DOHH2 (cell line): Measurements from ENCODE around the gene PDGFB.

Experiments used
- EZH2phosphoT487 ChIP-seq: fragments of 200-600 bp; sonication (generic); IDR thresholded peaks from 2 replicates; pipeline ENCODE4 v1.6.1; 2017; ENCODE audit warnings: borderline replicate concordance, mild to moderate bottlenecking, antibody characterized with exemption, low read length, moderate library complexity, mixed read lengths
- TF ChIP-seq, protein P1 (sequence below): fragments of 200-600 bp; sonication (generic); IDR thresholded peaks from one replicate; pipeline ENCODE4 v1.5.1; 2014; ENCODE audit warnings: antibody characterized with exemption, mild to moderate bottlenecking, low read depth, low read length; ENCODE audit not compliant: poor library complexity, severe bottlenecking

DNA sequence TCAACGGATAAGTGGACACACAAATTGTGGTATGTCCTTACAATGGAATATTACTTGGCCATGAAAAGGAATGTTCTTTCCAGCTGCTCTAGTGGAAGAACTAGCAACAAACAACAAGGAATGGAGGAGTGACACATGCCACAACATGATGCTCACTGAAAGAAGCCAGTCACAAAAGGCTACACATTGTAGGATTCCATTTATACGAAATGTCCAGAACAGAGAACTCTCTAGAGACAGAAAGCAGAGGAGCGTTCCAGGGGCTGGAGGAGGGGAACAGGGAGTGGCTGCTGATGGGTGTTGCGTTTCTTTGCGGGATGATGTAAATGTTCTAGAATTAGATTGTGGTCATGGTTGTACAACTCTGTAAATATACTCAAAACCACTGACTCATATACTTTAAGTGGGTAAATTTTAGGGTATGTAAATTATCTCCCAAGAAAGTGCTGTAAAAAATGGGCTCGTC lies 32.4 kb upstream of the PDGFB start:
- TF ChIP-seq, protein P1, sequence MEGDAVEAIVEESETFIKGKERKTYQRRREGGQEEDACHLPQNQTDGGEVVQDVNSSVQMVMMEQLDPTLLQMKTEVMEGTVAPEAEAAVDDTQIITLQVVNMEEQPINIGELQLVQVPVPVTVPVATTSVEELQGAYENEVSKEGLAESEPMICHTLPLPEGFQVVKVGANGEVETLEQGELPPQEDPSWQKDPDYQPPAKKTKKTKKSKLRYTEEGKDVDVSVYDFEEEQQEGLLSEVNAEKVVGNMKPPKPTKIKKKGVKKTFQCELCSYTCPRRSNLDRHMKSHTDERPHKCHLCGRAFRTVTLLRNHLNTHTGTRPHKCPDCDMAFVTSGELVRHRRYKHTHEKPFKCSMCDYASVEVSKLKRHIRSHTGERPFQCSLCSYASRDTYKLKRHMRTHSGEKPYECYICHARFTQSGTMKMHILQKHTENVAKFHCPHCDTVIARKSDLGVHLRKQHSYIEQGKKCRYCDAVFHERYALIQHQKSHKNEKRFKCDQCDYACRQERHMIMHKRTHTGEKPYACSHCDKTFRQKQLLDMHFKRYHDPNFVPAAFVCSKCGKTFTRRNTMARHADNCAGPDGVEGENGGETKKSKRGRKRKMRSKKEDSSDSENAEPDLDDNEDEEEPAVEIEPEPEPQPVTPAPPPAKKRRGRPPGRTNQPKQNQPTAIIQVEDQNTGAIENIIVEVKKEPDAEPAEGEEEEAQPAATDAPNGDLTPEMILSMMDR, result no peak
- TF ChIP-seq EZH2phosphoT487, result no peak
